ENCODE results near the gene HS3ST3A1. TPM values are rescaled to one million over a fixed set of nuclear protein-coding genes. Genes with fewer than 3 reads are reported as not detected.

Gene HS3ST3A1
- total and polyA plus RNA-seq, 2 of the 8 experiments (the other 6 are each of a cell fraction or from before 2014, with no cell fraction given): 5.4 to 5.7 TPM

- CTCF ChIA-PET (ENCODE audit: partially characterized antibody): interaction anchor here (0.7 to 2.0 kb wide), 3 partner anchors 10 to 15 kb away, joined by 3 to 7 read pairs (median 3); no protein-coding TSS in a partner anchor
Observed at GRCh38 chr17:13619462-13619861, 17.7 kb upstream of the HS3ST3A1 start.

More at GRCh38 chr17:13619462-13619861, 17.7 kb upstream of the HS3ST3A1 start:
- FAIRE-seq (no peak), DNase-seq (ENCODE audit: low read depth in 1 of 2, low spot score in 2 of 2) (no peak)
- Histone ChIP-seq H2AK5ac (ENCODE audit: low read depth, low read length) (no peak overlapping the region), H3K14ac (ENCODE audit: insufficient read length) (no peak overlapping the region), H2BK5ac (ENCODE audit: low read depth, low read length) (no peak overlapping the region), H3K4me1 (replicated peaks in 1 of 4; ENCODE audit: control insufficient read depth in 3 of 4, insufficient read depth in 4 of 4, low read length in 3 of 4) (no peaks in the 10 kb centered on the region), H4K20me1 (replicated peaks in 1 of 2; ENCODE audit: control insufficient read depth in 1 of 2, insufficient read depth in 2 of 2, low read length in 2 of 2) (no peaks in the 10 kb centered on the region), H2BK120ac (replicated peaks; ENCODE audit: low read depth, low read length) (no peak overlapping the region), H3K36me3 (ENCODE audit: control insufficient read depth in 2 of 4, insufficient read depth in 4 of 4, low read length in 3 of 4) (no peaks in the 10 kb centered on the region), H2AFZ (ENCODE audit: low read length) (peak overlapping the region; percentile 42), H3K27ac (ENCODE audit: low read depth, low read length) (no peak overlapping the region), H4K8ac (ENCODE audit: extremely low read depth, insufficient read depth, low read length) (no peak overlapping the region), H2BK15ac (ENCODE audit: low read length) (no peak overlapping the region), H3K27me3 (replicated peaks in 1 of 4; ENCODE audit: control insufficient read depth in 3 of 4, extremely low read depth in 1 of 4, insufficient read depth in 3 of 4, low read length in 3 of 4) (no peaks in the 10 kb centered on the region), H3K23me2 (ENCODE audit: low read depth, low read length) (no peaks in the 10 kb centered on the region), H3K4me3 (ENCODE audit: extremely low read depth in 1 of 4, insufficient read depth in 2 of 4, low read depth in 3 of 4, low read length in 4 of 4) (no peak overlapping the region), H2BK20ac (ENCODE audit: low read length) (no peak overlapping the region), H3K18ac (ENCODE audit: extremely low read depth, low read length) (no peak overlapping the region; the same call in 1 of the 2 replicates), H3K56ac (replicated peaks; ENCODE audit: insufficient read length, low read depth, low read length) (no peak overlapping the region), H3K23ac (ENCODE audit: insufficient read length) (no peak overlapping the region), H3K9me3 (ENCODE audit: insufficient read depth in 2 of 2, low read depth in 1 of 2, low read length in 1 of 2) (no peaks in the 10 kb centered on the region), H3K4ac (replicated peaks; ENCODE audit: insufficient read length, low read depth, low read length) (no peak overlapping the region), H2BK12ac (ENCODE audit: low read depth, low read length) (no peak overlapping the region), H3K4me2 (ENCODE audit: insufficient read depth in 1 of 2, low read depth in 2 of 2, low read length in 2 of 2) (no peak overlapping the region), H4K5ac (ENCODE audit: insufficient read length, low read depth, low read length) (no peak overlapping the region), H3K79me2 (ENCODE audit: control insufficient read depth in 1 of 2, insufficient read depth in 2 of 2, low read length in 2 of 2) (no peaks in the 10 kb centered on the region), H4K91ac (replicated peaks; ENCODE audit: insufficient read length, low read length) (no peak overlapping the region), H3K9ac (replicated peaks in 1 of 4; ENCODE audit: extremely low read depth in 1 of 4, low read depth in 3 of 4, low read length in 3 of 4) (no peak overlapping the region), H3K79me1 (ENCODE audit: low read depth, low read length) (no peaks in the 10 kb centered on the region)
- 89% methylated on average over 4 of the region's 4 CpGs; no CpG with 5 or more reads in 1 of the 2 experiments for WGBS, 2 experiments (ENCODE audit: extremely low coverage in 1 of 2, insufficient coverage in 1 of 2, insufficient read length in 1 of 2, insufficient replicate concordance in 2 of 2, low coverage in 1 of 2, low lambda C conversion rate in 2 of 2, missing lambda C conversion rate in 1 of 2)
- TF ChIP-seq CTCF (IDR thresholded peaks at IDR 0.05; ENCODE audit: control extremely low read depth in 1 of 3, insufficient read depth in 1 of 3, low read depth in 1 of 3, low read length in 3 of 3) (peak; percentile 16 to 52 (median 40); a peak in 3 of 4 replicates), ATF3 (IDR thresholded peaks at IDR 0.05; ENCODE audit: insufficient read depth, low read depth, low read length) (peak; percentile 85), SP2 (IDR thresholded peaks at IDR 0.05; ENCODE audit: low read length) (no peak), JUND (IDR thresholded peaks at IDR 0.05; ENCODE audit: low read length) (peak; percentile 58; the same call in 1 of the 2 replicates), RAD21 (IDR thresholded peaks at IDR 0.05 in 1 of 2, conservative IDR thresholded peaks at IDR 0.05 in 1 of 2; ENCODE audit: low read depth in 2 of 2, low read length in 2 of 2) (peak; percentile 39 to 52; a peak in 3 of 4 replicates), CEBPB (IDR thresholded peaks at IDR 0.05; ENCODE audit: low read depth, low read length) (peak; percentile 94)
- POLR2A ChIA-PET (ENCODE audit: partially characterized antibody): interaction anchor here (1.3 kb wide), 1 partner anchor 11 kb away, joined by 3 read pairs; no protein-coding TSS in a partner anchor
